ENCODE results near the gene HDAC11. TPM values are rescaled to one million over a fixed set of nuclear protein-coding genes. Genes with fewer than 3 reads are reported as not detected.
A peak's percentile ranks its signal among the peaks of the same experiment; 100 is the strongest.

HDAC11 gene
- total and polyA plus RNA-seq, 9 of the 15 experiments (the other 6 are each of a cell fraction or from before 2014, with no cell fraction given), result 0.60 to 6.0 (median 4.5) TPM

GRCh38 chr3:13528217-13528867 lies 48.2 kb downstream of the HDAC11 start:
- Histone ChIP-seq H3K4me1 (replicated peaks in 1 of 2; ENCODE audit: control insufficient read depth in 2 of 2, insufficient read depth in 2 of 2, low read length in 2 of 2) (0 out of 5 replicates have a peak, but pooled peaks cover 0 to 3% of the 10 kb centered on the region in 2 experiments), H2AFZ (ENCODE audit: low read depth, low read length) (no peak overlapping the region), H3K9ac (ENCODE audit: insufficient read depth in 1 of 2, low read depth in 2 of 2, low read length in 2 of 2) (no peak overlapping the region), H3K9me1 (ENCODE audit: control insufficient read depth, insufficient read depth, low read length) (no peaks in the 10 kb centered on the region), H3K4me2 (ENCODE audit: insufficient read depth, low read length) (no peak overlapping the region), H3K27ac (ENCODE audit: extremely low read depth, low read depth, low read length) (no peak overlapping the region), H4K20me1 (replicated peaks; ENCODE audit: control insufficient read depth, insufficient read depth, low read length) (peaks cover 10% of the 10 kb centered on the region; the same call in 1 of the 2 replicates), H3K4me3 (no peak overlapping the region), H3K9me3 (replicated peaks; ENCODE audit: control insufficient read depth, insufficient read depth, low read depth, low read length) (no peaks in the 10 kb centered on the region), H3K27me3 (ENCODE audit: control insufficient read depth in 2 of 2, insufficient read depth in 2 of 2, low read length in 2 of 2) (peaks cover 58 to 80% of the 10 kb centered on the region in 2 experiments), H3K79me2 (ENCODE audit: control insufficient read depth, insufficient read depth, low read length) (no peaks in the 10 kb centered on the region), H3K36me3 (ENCODE audit: control insufficient read depth, insufficient read depth, low read length) (no peaks in the 10 kb centered on the region)
- peak; percentile 74 for FAIRE-seq
- in situ Hi-C loops (cut with MboI) (no loop called here), intact Hi-C loops (cut with micrococcal nuclease) (no loop called here)
- peak; percentile 92 for ATAC-seq
- peak; percentile 41 to 81 (median 58) for DNase-seq (ENCODE audit: extremely low read depth in 1 of 4, low spot score in 3 of 4)
- 7% methylated on average over 10 of the region's 11 CpGs for WGBS (ENCODE audit: insufficient coverage, low coverage, missing lambda C conversion rate)
- BruUV-seq (replicated peaks), result no TSS peak
- ChIA-PET CTCF (ENCODE audit: low intra/inter-chr PET ratio) (interaction anchor here (0.7 kb wide), 1 partner anchor 115 kb away, joined by 3 read pairs; no protein-coding TSS in a partner anchor), POLR2A (interaction anchor here (0.6 to 1.4 kb wide), 4 partner anchors 11 to 69 kb away, joined by 3 to 5 read pairs (median 3); no protein-coding TSS in a partner anchor)
- TF ChIP-seq HEY1 (CRISPR knock-in tag; IDR thresholded peaks at IDR 0.05; ENCODE audit: borderline replicate concordance), result no peak
- no peak for TF ChIP-seq GTF2B (IDR thresholded peaks at IDR 0.05; ENCODE audit: extremely low read depth, insufficient read length)
- TF ChIP-seq POLR2AphosphoS5 (IDR thresholded peaks at IDR 0.05; ENCODE audit: control insufficient read depth, insufficient read depth, low read depth, low read length), result no peak
- no peak for TF ChIP-seq TCF7 (IDR thresholded peaks at IDR 0.05; ENCODE audit: borderline replicate concordance)
- no peak for TF ChIP-seq RNF219 (CRISPR knock-in tag; IDR thresholded peaks at IDR 0.05)
- no peak for TF ChIP-seq TOE1 (IDR thresholded peaks at IDR 0.05; ENCODE audit: borderline replicate concordance)
- no peak for TF ChIP-seq TOE1 (CRISPR knock-in tag; IDR thresholded peaks at IDR 0.05; ENCODE audit: borderline replicate concordance, low read depth)
- no peak for TF ChIP-seq HOMEZ (CRISPR knock-in tag; IDR thresholded peaks at IDR 0.05)
- TF ChIP-seq GTF2F1 (IDR thresholded peaks at IDR 0.05; ENCODE audit: low read depth, low read length), result no peak
- TF ChIP-seq PCBP2 (IDR thresholded peaks at IDR 0.05; ENCODE audit: low read depth, low read length, poor library complexity, severe bottlenecking), result no peak
- TF ChIP-seq UBTF (IDR thresholded peaks at IDR 0.05; ENCODE audit: borderline replicate concordance in 1 of 2, low read depth in 2 of 2, low read length in 2 of 2), result 0 out of 4 replicates have a peak, but pooled peaks of 1 of the 2 experiments have one; percentile 26
- no peak for TF ChIP-seq ELK1 (CRISPR knock-in tag; IDR thresholded peaks at IDR 0.05)

Measured in K562 (cell line).